K562 (cell line): ENCODE data around the gene HMGN2. TPM values are rescaled to one million over a fixed set of nuclear protein-coding genes. Genes with fewer than 3 reads are reported as not detected.

Experiments
- ATAC-seq: fragments of 200-7000 bp; cut with Tn5 transposase; 3 replicates; pipeline ENCODE4 v1.9.1; 2020; ENCODE audit warnings: moderate library complexity
- BruUV-seq: library from RNA; stranded (reverse); fragments of 400-500 nt; replicated peaks from 2 replicates; lab custom pipeline; 2021; lab: Mats Ljungman, UMichigan
- CTCF ChIA-PET: fragments of 300-600 bp; formaldehyde crosslinking; extraction: SDS; loops from one replicate; lab custom pipeline; 2021; ENCODE audit warnings: low intra/inter-chr PET ratio; lab: Yijun Ruan, JAX
- POLR2A ChIA-PET: fragments of 300-600, 350-650 bp; sonication (Branson Sonifier 250); formaldehyde crosslinking; extraction: SDS; loops from one replicate; lab custom pipeline; 2021; ENCODE audit warnings: antibody characterized with exemption, inconsistent platforms; lab: Yijun Ruan, JAX
- DNase-seq, 4 experiments: peaks; one replicate each; pipeline versions ENCODE4 v3.0.0 to v3.0.0-alpha.2; 2011 to 2018; ENCODE audit warnings: low spot score in 3 of 4, mixed read lengths in 3 of 4; ENCODE audit errors: extremely low read depth in 1 of 4
- FAIRE-seq: peaks from 2 replicates; lab custom pipeline; 2011; peaks lifted over from hg19 to GRCh38; lab: Jason Lieb, UNC
- H2AFZ ChIP-seq: 2 replicates; pipeline ENCODE4 v1.6.0; 2011; ENCODE audit warnings: low read depth, low read length, control low read depth, inconsistent platforms
- H3K27ac ChIP-seq: fragments of 200-600 bp; 3 replicates; pipeline ENCODE4 v1.8.0; 2011; ENCODE audit warnings: low read depth, mild to moderate bottlenecking, control low read depth, inconsistent platforms, low read length, moderate library complexity, mixed read lengths; ENCODE audit errors: extremely low read depth
- H3K27me3 ChIP-seq, 2 experiments: fragments of 300-600 bp in 1 of 2; 2 replicates in 1 of 2; 3 replicates in 1 of 2; pipeline versions ENCODE4 v1.6.0 to v1.8.0; 2011; ENCODE audit warnings: inconsistent platforms in 2 of 2, low read length in 2 of 2, mild to moderate bottlenecking in 1 of 2, mixed read lengths in 1 of 2, moderate library complexity in 1 of 2; ENCODE audit not compliant: control insufficient read depth in 2 of 2, insufficient read depth in 2 of 2
- H3K36me3 ChIP-seq: fragments of 300-600 bp; 3 replicates; pipeline ENCODE4 v1.8.0; 2011; ENCODE audit warnings: mild to moderate bottlenecking, low read length, inconsistent platforms; ENCODE audit not compliant: control insufficient read depth, insufficient read depth
- H3K4me1 ChIP-seq, 2 experiments: fragments of 200-600 bp in 1 of 2; replicated peaks in 1 of 2; 2 replicates in 1 of 2; 3 replicates in 1 of 2; pipeline versions ENCODE4 v1.5.1 to v1.8.0; 2011; ENCODE audit warnings: inconsistent platforms in 2 of 2, low read length in 2 of 2, mild to moderate bottlenecking in 1 of 2, mixed read lengths in 1 of 2, moderate library complexity in 1 of 2; ENCODE audit not compliant: control insufficient read depth in 2 of 2, insufficient read depth in 2 of 2
- H3K4me2 ChIP-seq: 2 replicates; pipeline ENCODE4 v1.6.1; 2011; ENCODE audit warnings: low read length, control low read depth, inconsistent platforms, mixed read lengths; ENCODE audit not compliant: insufficient read depth
- H3K4me3 ChIP-seq: fragments of 200-600 bp; sonication (generic), shearing (Covaris generic); 2 replicates; pipeline ENCODE4 v1.5.1; 2016; ENCODE audit warnings: control low read depth, inconsistent platforms
- H3K79me2 ChIP-seq: fragments of 200-600 bp; 3 replicates; pipeline ENCODE4 v1.8.0; 2011; ENCODE audit warnings: low read length, inconsistent platforms; ENCODE audit not compliant: control insufficient read depth, insufficient read depth
- H3K9ac ChIP-seq, 2 experiments: 2 replicates each; pipeline versions ENCODE4 v1.6.0 to v1.6.1; 2011; ENCODE audit warnings: low read depth in 2 of 2, low read length in 2 of 2, control low read depth in 1 of 2, inconsistent platforms in 1 of 2, mild to moderate bottlenecking in 1 of 2, mixed read lengths in 1 of 2; ENCODE audit not compliant: insufficient read depth in 1 of 2
- H3K9me1 ChIP-seq: one replicate; pipeline ENCODE4 v1.6.0; 2011; ENCODE audit warnings: inconsistent platforms, mild to moderate bottlenecking, low read length, moderate library complexity; ENCODE audit not compliant: control insufficient read depth, insufficient read depth
- H3K9me3 ChIP-seq: replicated peaks from 2 replicates; pipeline ENCODE4 v1.5.1; 2011; ENCODE audit warnings: low read depth, low read length, inconsistent platforms; ENCODE audit not compliant: control insufficient read depth, insufficient read depth
- H4K20me1 ChIP-seq: replicated peaks from 2 replicates; pipeline ENCODE4 v1.6.1; 2011; ENCODE audit warnings: low read length, inconsistent platforms, mixed read lengths; ENCODE audit not compliant: control insufficient read depth, insufficient read depth
- BRD4 ChIP-seq: fragments of 200-600 bp; sonication (generic); IDR thresholded peaks from 2 replicates; pipeline ENCODE4 v1.6.1; 2017; ENCODE audit warnings: inconsistent platforms
- FOXJ2 ChIP-seq: fragments of 200-800 bp; sonication (Bioruptor generic); IDR thresholded peaks from 2 replicates; pipeline ENCODE4 v1.6.1; 2016; ENCODE audit warnings: missing genetic modification characterization, missing compliant biosample characterization
- POLR2AphosphoS2 ChIP-seq: IDR thresholded peaks from 2 replicates; pipeline ENCODE4 v1.6.1; 2012; ENCODE audit warnings: low read length, improper control_type of control experiment
- RBFOX2 ChIP-seq: fragments of 200-400 bp; formaldehyde crosslinking; IDR thresholded peaks from 2 replicates; pipeline ENCODE4 v1.6.1; 2017; ENCODE audit warnings: low read depth, mild to moderate bottlenecking, low read length, moderate library complexity
- ZNF316 ChIP-seq: fragments of 450-650 bp; IDR thresholded peaks from 2 replicates; pipeline ENCODE4 v1.6.1; 2016
- ZNF561 ChIP-seq: fragments of 450-650 bp; formaldehyde crosslinking; conservative IDR thresholded peaks from 2 replicates; pipeline ENCODE4 v1.4.0; 2020; ENCODE audit warnings: mild to moderate bottlenecking, moderate library complexity
- ZNF77 ChIP-seq: fragments of 250-450 bp; sonication (Bioruptor Pico); IDR thresholded peaks from 2 replicates; pipeline ENCODE4 v1.5.0; 2020
- ZSCAN29 ChIP-seq: fragments of 450-650 bp; IDR thresholded peaks from 2 replicates; pipeline ENCODE4 v1.6.1; 2017
- WGBS: fragments of 100-300 bp; shearing (Covaris generic); methylation state at CpG from one replicate; pipeline ENCODE4 v1.1.6; 2016; ENCODE audit warnings: low coverage, mixed read lengths; ENCODE audit not compliant: insufficient coverage; ENCODE audit errors: missing lambda C conversion rate; 5-methylcytosine and 5-hydroxymethylcytosine counted together
- in situ Hi-C: fragments of 300-500 bp; cut with MboI; formaldehyde crosslinking; loops from 4 replicates; pipeline ENCODE4 v1.15.0; 2018; ENCODE audit warnings: inconsistent platforms, mixed read lengths
- intact Hi-C: fragments of 100-400 bp; cut with micrococcal nuclease; formaldehyde crosslinking; loops from 2 replicates; pipeline ENCODE4 v1.14.2; 2022
- polyA plus RNA-seq, 8 experiments: library from polyadenylated mRNA; depleted of rRNA in 4 of 8; stranded (reverse) in 5 of 8; unstranded in 3 of 8; fragments of >200 nt; fragmentation: Nextera tagmentation in 2 of 8; fragmentation: Illumina TruSeq in 1 of 8; extraction: Ambion mirVana in 2 of 8; extraction: Trizol in 1 of 8; gene quantifications; 2 replicates each; pipeline versions ENCODE4 v1.2.1 to v1.2.3, GENCODE V29; 2011 to 2014; ENCODE audit warnings: inconsistent platforms in 1 of 8, missing spikeins in 1 of 8
- total RNA-seq, 7 experiments: library from RNA; depleted of rRNA in 6 of 7; stranded (reverse); fragments of >200 nt in 6 of 7; fragmentation: Illumina TruSeq in 2 of 7; extraction: Trizol in 2 of 7; gene quantifications; 2 replicates each; pipeline versions ENCODE4 v1.2.1 to v1.2.3, GENCODE V29; 2011 to 2021; ENCODE audit warnings: low replicate concordance in 1 of 7
- TF ChIP-seq, protein P1 (sequence below): fragments of 250-450 bp; sonication (Bioruptor Pico); IDR thresholded peaks from 2 replicates; pipeline ENCODE4 v1.5.0; 2021
- TF ChIP-seq, protein P2 (sequence below), 2 experiments: fragments of 450-650 bp; IDR thresholded peaks; 2 replicates each; pipeline ENCODE4 v1.6.1; 2016; ENCODE audit warnings: mild to moderate bottlenecking in 2 of 2, borderline replicate concordance in 1 of 2, low read depth in 1 of 2, moderate library complexity in 1 of 2

Gene HMGN2
- total and polyA plus RNA-seq, 9 of the 15 experiments (the other 6 are each of a cell fraction or from before 2014, with no cell fraction given), result 370 to 1,354 (median 965) TPM

DNA sequence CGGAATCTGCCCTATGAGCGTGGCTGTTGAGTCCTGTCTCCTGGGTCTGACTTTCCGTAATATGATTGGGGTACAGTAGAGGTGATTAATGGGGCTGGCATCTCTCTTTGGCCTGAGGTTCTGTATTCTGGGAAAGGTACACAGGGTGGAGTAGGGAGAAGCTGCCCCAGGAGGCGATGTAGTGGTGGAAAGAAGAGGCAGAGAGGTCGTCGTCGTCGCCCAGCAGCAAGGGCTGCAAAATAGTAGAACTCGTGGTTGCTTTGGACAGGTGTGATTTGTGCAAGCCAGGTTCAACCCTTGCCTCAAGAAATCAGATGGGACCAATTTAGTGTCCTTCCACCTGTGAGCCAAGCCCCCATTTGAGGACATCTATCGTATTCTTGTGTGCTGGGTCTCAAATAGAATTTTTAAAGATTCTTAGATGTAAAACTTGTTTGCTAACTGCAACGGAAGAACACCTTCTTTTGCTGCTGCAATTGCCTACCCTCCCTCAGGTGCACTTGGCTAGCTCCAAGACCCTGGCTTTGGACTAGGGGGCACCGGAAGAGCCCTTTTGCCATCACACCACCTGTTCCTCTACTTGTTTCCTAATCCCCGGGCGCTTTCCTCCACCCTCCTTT lies 1.3 kb upstream of the HMGN2 start (continued):
- no peak for TF ChIP-seq ZSCAN29
- TF ChIP-seq ZNF77 (CRISPR knock-in tag), result 0 out of 2 replicates have a peak, but pooled peaks have one; percentile 10
- no peak for TF ChIP-seq RBFOX2
- TF ChIP-seq POLR2AphosphoS2, result peak; percentile 31; the same call in 1 of the 2 replicates
- TF ChIP-seq, protein P1, sequence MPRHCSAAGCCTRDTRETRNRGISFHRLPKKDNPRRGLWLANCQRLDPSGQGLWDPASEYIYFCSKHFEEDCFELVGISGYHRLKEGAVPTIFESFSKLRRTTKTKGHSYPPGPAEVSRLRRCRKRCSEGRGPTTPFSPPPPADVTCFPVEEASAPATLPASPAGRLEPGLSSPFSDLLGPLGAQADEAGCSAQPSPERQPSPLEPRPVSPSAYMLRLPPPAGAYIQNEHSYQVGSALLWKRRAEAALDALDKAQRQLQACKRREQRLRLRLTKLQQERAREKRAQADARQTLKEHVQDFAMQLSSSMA (CRISPR knock-in tag), result no peak
- TF ChIP-seq, all 486 proteins: peak for 17

DNA sequence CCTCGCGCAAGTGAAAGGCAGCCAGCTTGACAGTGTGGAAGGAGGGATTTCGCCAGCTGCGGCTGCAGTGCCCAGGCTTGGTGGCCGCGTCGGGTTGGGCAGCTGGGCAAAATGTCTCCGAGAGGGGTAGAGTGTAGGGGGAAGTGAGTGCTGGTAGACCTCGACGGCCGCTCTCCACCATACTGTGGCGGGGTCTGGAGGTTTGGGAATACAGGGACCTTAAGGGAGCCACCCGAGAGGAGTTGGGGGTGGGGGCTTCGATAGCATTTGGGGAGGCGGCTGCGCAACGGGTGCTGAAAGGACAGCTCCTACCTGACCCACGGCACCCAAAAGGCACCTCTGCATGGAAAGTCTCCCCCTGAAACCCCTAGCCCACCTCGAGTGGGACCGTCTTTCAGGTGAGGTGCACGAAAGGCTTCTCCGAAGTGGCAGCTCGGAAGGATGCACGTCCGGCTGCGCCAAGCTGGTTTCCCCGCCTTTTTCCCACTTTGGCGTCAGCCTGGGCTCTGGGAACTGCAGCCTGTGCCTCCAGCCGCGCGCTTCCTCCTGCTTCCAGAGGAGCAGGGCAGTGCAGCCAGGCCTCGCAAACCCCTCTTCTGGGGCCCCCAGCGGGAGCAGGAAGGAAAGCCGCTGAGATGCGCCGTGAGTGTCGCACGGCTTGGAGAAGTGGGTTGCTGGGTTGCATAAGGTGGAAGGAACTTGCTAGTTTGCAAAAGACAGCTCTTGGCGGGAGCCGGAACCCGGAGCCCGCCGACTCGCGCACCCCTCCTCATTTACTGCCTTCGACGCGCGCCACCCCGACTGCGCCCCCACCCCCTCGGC lies 531 bp upstream of the HMGN2 start:
- intact Hi-C loops (no loop called here), in situ Hi-C loops (no loop called here)
- Histone ChIP-seq H3K4me1 (peaks cover 29 to 30% of the 10 kb centered on the region in 2 experiments; a peak in 4 of 5 replicates), H3K27ac (peak overlapping the region; percentile 100), H2AFZ (peak overlapping the region; percentile 11; the same call in 1 of the 2 replicates), H3K9ac (peak overlapping the region; percentile 98 to 99), H3K79me2 (peaks cover 28% of the 10 kb centered on the region), H3K9me3 (no peaks in the 10 kb centered on the region), H4K20me1 (peaks cover 16% of the 10 kb centered on the region), H3K4me3 (peak overlapping the region; percentile 95), H3K9me1 (no peaks in the 10 kb centered on the region), H3K4me2 (peak overlapping the region; percentile 82), H3K27me3 (no peaks in the 10 kb centered on the region), H3K36me3 (peaks cover 63% of the 10 kb centered on the region)
- CTCF ChIA-PET, result no interaction called here
- ATAC-seq, result peak; percentile 57
- TSS peak; percentile 72 for BruUV-seq
- FAIRE-seq, result no peak
- 8% methylated on average over 52 of the region's 52 CpGs for WGBS
- POLR2A ChIA-PET, result interaction anchor here (0.6 to 3.8 kb wide), 28 partner anchors 10 to 1019 kb away, joined by 3 to 32 read pairs (median 4); partner anchors contain the start of genes DHDDS and WASF2
- peak; percentile 43 to 83 (median 59) for DNase-seq
- TF ChIP-seq, protein P2, sequence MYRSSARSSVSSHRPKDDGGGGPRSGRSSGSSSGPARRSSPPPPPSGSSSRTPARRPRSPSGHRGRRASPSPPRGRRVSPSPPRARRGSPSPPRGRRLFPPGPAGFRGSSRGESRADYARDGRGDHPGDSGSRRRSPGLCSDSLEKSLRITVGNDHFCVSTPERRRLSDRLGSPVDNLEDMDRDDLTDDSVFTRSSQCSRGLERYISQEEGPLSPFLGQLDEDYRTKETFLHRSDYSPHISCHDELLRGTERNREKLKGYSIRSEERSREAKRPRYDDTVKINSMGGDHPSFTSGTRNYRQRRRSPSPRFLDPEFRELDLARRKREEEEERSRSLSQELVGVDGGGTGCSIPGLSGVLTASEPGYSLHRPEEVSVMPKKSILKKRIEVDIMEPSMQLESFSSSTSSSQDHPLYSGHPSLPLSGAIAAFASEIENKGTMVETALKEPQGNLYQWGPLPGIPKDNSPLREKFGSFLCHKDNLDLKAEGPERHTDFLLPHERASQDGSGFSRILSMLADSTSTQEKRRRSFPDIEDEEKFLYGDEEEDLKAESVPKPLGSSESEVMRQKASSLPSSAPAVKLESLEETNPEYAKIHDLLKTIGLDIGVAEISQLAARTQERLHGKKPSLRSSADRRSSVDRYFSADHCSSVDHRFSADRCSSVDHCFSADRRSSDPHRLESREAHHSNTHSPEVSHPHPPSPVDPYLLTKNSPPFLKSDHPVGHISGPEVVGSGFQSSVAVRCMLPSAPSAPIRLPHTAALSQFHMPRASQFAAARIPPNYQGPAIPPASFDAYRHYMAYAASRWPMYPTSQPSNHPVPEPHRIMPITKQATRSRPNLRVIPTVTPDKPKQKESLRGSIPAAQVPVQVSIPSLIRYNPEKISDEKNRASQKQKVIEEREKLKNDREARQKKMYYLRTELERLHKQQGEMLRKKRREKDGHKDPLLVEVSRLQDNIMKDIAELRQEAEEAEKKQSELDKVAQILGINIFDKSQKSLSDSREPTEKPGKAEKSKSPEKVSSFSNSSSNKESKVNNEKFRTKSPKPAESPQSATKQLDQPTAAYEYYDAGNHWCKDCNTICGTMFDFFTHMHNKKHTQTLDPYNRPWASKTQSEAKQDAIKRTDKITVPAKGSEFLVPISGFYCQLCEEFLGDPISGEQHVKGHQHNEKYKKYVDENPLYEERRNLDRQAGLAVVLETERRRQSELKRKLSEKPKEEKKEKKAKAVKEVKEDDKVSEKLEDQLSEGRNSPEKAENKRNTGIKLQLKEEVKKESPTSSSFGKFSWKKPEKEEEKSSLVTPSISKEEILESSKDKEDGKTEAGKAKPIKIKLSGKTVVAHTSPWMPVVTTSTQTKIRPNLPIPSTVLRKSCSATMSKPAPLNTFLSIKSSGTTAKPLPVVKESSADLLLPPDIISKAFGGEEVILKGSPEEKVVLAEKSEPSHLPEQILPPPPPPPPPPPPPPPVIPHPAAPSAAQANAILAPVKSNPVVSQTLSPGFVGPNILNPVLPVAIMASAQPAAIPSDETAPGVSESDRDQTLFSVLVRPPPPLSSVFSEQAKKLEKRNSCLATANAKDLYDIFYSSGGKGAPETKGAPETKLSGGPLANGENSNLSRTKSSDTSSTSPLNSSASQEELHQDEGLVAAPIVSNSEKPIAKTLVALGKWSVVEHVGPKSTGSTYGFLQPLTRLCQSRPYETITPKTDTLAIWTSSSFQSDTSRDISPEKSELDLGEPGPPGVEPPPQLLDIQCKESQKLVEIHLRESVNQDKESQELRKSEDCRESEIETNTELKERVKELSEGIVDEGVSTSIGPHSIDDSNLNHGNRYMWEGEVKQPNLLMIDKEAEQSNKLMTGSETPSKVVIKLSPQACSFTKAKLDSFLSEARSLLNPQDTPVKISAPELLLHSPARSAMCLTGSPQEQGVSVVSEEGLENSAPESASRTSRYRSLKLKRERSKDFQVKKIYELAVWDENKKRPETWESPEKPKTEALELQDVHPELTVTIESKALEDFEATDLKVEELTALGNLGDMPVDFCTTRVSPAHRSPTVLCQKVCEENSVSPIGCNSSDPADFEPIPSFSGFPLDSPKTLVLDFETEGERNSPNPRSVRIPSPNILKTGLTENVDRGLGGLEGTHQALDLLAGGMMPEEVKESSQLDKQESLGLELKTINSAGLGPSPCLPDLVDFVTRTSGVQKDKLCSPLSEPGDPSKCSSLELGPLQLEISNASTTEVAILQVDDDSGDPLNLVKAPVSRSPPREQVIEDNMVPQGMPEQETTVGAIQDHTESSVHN (IDR thresholded peaks at IDR 0.05; ENCODE audit: borderline replicate concordance in 1 of 2, low read depth in 1 of 2), result no peak
- TF ChIP-seq ZNF316, result no peak
- no peak for TF ChIP-seq FOXJ2 (tag)
- TF ChIP-seq ZNF561 (CRISPR knock-in tag), result no peak
- TF ChIP-seq BRD4, result no peak
